PC-3 (cell line): ENCODE data around the gene ZNF318. TPM values are rescaled to one million over a fixed set of nuclear protein-coding genes. Genes with fewer than 3 reads are reported as not detected.

Experiments used
- ATAC-seq: fragments of 200-7000 bp; cut with Tn5 transposase; 2 replicates; pipeline ENCODE4 v1.9.1; 2020; ENCODE audit warnings: mild to moderate bottlenecking, moderate library complexity
- BruUV-seq: library from RNA; stranded (reverse); fragments of 400-500 nt; replicated peaks from 2 replicates; lab custom pipeline; 2021; lab: Mats Ljungman, UMichigan
- CTCF ChIA-PET: fragments of 300-600 bp; sonication (Branson Sonifier 250); formaldehyde crosslinking; loops from one replicate; lab custom pipeline; 2022; ENCODE audit warnings: antibody characterized with exemption; lab: Charles Lee
- POLR2A ChIA-PET: fragments of 300-600 bp; sonication (Branson Sonifier 250); formaldehyde crosslinking; loops from one replicate; lab custom pipeline; 2022; ENCODE audit warnings: antibody characterized with exemption; ENCODE audit not compliant: unreplicated experiment; lab: Charles Lee
- DNase-seq: peaks from one replicate; pipeline ENCODE4 v3.0.0-alpha.2; 2015
- H2AFZ ChIP-seq: fragments of 300-600 bp; sonication (generic); 2 replicates; pipeline ENCODE4 v1.6.0; 2016; ENCODE audit warnings: antibody characterized with exemption, low read length
- H3F3A ChIP-seq: fragments of 300-600 bp; sonication (generic); one replicate; pipeline ENCODE4 v1.6.0; 2017; ENCODE audit warnings: antibody characterized with exemption, low read length, control low read depth, mild to moderate bottlenecking; ENCODE audit not compliant: unreplicated experiment
- H3K27ac ChIP-seq: fragments of 300-600 bp; sonication (generic); 2 replicates; pipeline ENCODE4 v1.5.1; 2016; ENCODE audit warnings: mild to moderate bottlenecking, low read length
- H3K27me3 ChIP-seq: fragments of 300-600 bp; sonication (generic); 2 replicates; pipeline ENCODE4 v1.6.1; 2016; ENCODE audit warnings: low read length, mixed read lengths
- H3K36me3 ChIP-seq: fragments of 300-600 bp; sonication (generic); 2 replicates; pipeline ENCODE4 v1.6.1; 2016; ENCODE audit warnings: low read depth, mixed run types, low read length, mixed read lengths
- H3K4me1 ChIP-seq: fragments of 300-600 bp; sonication (generic); 2 replicates; pipeline ENCODE4 v1.5.1; 2016; ENCODE audit warnings: low read length; ENCODE audit not compliant: insufficient read depth
- H3K4me2 ChIP-seq: fragments of 300-600 bp; sonication (generic); 2 replicates; pipeline ENCODE4 v1.6.0; 2016; ENCODE audit warnings: low read length
- H3K4me3 ChIP-seq: fragments of 300-600 bp; sonication (generic); 2 replicates; pipeline ENCODE4 v1.5.1; 2016; ENCODE audit warnings: mild to moderate bottlenecking, low read length, mixed read lengths
- H3K79me2 ChIP-seq: fragments of 300-600 bp; sonication (generic); 2 replicates; pipeline ENCODE4 v1.6.1; 2017; ENCODE audit warnings: low read length, mixed read lengths
- H3K9ac ChIP-seq: fragments of 300-600 bp; sonication (generic); 2 replicates; pipeline ENCODE4 v1.6.0; 2016; ENCODE audit warnings: mild to moderate bottlenecking, low read length
- H3K9me2 ChIP-seq: fragments of 300-600 bp; sonication (generic); replicated peaks from 2 replicates; pipeline ENCODE4 v1.6.1; 2016; ENCODE audit warnings: mixed run types, low read length, mixed read lengths
- H3K9me3 ChIP-seq: fragments of 300-600 bp; sonication (generic); 2 replicates; pipeline ENCODE4 v1.6.1; 2016; ENCODE audit warnings: low read length, mixed read lengths
- H4K20me1 ChIP-seq: fragments of 300-600 bp; sonication (generic); 2 replicates; pipeline ENCODE4 v1.6.1; 2016; ENCODE audit warnings: low read length, mixed read lengths
- CTCF ChIP-seq: fragments of 300-600 bp; sonication (generic); conservative IDR thresholded peaks from 2 replicates; pipeline ENCODE4 v1.5.1; 2017; ENCODE audit warnings: antibody characterized with exemption, low read depth, mild to moderate bottlenecking, low read length
- EZH2 ChIP-seq: fragments of 300-600 bp; sonication (generic); IDR thresholded peaks from one replicate; pipeline ENCODE4 v1.6.1; 2017; ENCODE audit warnings: antibody characterized with exemption, mild to moderate bottlenecking, low read length; ENCODE audit not compliant: unreplicated experiment
- EZH2phosphoT487 ChIP-seq: fragments of 300-600 bp; sonication (generic); IDR thresholded peaks from 2 replicates; pipeline ENCODE4 v1.6.1; 2018; ENCODE audit warnings: mild to moderate bottlenecking, antibody characterized with exemption, low read length, borderline replicate concordance
- intact Hi-C: fragments of 100-400 bp; cut with micrococcal nuclease; formaldehyde crosslinking; loops from 2 replicates; pipeline ENCODE4 v1.9.0; 2023
- total RNA-seq: library from RNA; depleted of rRNA; stranded (reverse); fragments of >200 nt; gene quantifications from 2 replicates; pipeline ENCODE4 v1.2.3, GENCODE V29; 2014

ZNF318 gene
- total RNA-seq, 1 experiment from 2014 or later, result 8.2 TPM

DNA sequence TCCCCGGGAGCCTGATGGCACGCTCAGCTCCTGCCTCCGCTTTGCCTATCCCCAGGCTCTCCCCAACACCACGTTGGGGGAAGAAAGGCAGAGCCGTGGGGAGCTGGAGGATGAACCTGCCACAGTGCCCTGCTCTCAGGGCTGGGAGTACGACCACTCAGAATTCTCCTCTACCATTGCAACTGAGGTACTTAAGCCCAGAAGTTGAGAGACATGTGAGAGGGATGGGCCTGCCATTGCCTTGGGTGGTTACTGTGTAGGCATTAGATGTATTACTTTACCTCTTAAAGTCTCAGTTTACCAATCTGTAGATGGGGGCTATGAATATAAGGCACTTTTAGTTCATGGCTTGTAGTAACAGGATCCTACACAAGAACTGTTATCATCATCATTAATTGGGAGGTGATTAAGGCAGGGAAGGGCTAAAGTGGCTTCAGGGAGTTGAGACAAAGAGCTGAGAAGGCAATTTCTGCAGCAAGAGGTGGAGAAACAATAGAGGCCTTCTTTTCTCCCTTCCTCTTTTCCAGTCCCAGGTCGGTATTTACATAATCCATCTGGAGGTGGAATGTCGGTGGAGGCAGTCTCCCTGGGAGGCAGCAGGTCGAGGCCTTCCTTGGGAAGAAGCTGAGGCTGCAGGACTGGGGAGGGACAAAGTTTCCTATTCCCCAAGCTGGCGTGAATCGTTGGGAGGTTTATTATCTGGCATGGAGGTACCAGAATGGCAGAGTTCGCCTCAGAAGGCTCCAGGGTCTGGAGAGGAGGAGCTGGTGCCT, 70.7 kb downstream of the ZNF318 start:
- no peaks in the 10 kb centered on the region for H3K36me3 ChIP-seq
- H3K79me2 ChIP-seq, result no peaks in the 10 kb centered on the region
- no peak overlapping the region for H3K4me2 ChIP-seq
- intact Hi-C loops, result no loop called here
- H3K9me3 ChIP-seq, result no peaks in the 10 kb centered on the region
- ChIA-PET POLR2A (no interaction called here), CTCF (no interaction called here)
- TF ChIP-seq EZH2, result no peak
- DNase-seq, result no peak
- H3F3A ChIP-seq, result no peaks in the 10 kb centered on the region
- H3K27ac ChIP-seq, result no peak overlapping the region
- H4K20me1 ChIP-seq, result no peaks in the 10 kb centered on the region
- no peaks in the 10 kb centered on the region for H3K4me1 ChIP-seq
- H2AFZ ChIP-seq, result no peak overlapping the region
- peaks cover 3% of the 10 kb centered on the region; the same call in 1 of the 2 replicates for H3K27me3 ChIP-seq
- no peak overlapping the region for H3K9ac ChIP-seq
- no peak for ATAC-seq
- no peaks in the 10 kb centered on the region for H3K9me2 ChIP-seq
- H3K4me3 ChIP-seq, result no peak overlapping the region
- BruUV-seq, result no TSS peak

DNA sequence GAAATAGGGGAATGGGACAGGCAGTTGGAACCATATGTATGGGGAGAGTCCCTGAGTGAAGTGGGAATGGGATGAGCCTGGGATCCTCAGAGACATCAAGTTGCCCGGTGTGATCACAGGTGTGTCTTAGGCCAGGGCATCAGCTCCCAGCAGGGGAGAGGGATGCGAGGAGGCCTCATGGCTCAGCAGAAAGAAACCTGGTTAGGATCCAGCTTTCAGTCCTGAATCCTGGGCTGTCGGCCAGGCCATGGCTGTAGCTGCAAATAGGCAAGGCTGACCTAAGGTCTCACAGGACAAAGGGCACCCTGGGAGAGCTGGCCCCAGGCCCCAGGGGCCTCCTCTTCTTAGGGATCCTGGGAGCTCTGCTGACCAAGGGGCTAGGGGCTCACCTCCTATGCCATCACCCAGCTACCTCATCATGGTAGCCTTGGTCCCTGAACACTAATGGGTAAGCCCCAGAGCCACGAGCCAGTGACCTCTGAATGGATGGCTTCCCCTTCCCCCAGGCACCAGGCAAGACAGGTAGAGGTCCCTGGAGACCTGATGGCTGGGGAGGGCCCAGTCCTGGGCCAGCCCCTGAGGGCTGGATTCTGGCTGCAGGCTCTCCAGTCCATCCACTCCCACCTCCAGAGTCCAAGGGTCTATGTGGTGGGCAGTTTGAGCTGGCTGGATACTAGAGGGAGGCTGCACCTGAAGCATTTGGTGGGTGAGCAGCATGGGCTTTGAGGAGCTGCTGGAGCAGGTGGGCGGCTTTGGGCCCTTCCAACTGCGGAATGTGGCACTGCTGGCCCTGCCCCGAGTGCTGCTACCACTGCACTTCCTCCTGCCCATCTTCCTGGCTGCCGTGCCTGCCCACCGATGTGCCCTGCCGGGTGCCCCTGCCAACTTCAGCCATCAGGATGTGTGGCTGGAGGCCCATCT, 71.5 kb downstream of the ZNF318 start, which contains the start of gene SLC22A7:
TSS of gene SLC22A7 (plus strand) at position 617 of the 921 bp plus-strand sequence. CDS start at position 716, 99 bp downstream.
- BruUV-seq, result no TSS peak
- Histone ChIP-seq H3K36me3 (no peaks in the 10 kb centered on the region), H3K79me2 (no peaks in the 10 kb centered on the region), H3K27ac (no peak within 1 kb of the TSS), H2AFZ (no peak within 1 kb of the TSS), H3K4me1 (no peaks in the 10 kb centered on the region), H4K20me1 (no peaks in the 10 kb centered on the region), H3K9ac (no peak within 1 kb of the TSS), H3K27me3 (peaks cover 3% of the 10 kb centered on the region; the same call in 1 of the 2 replicates), H3K9me2 (no peaks in the 10 kb centered on the region), H3K9me3 (no peaks in the 10 kb centered on the region), H3F3A (no peaks in the 10 kb centered on the region), H3K4me3 (no peak within 1 kb of the TSS), H3K4me2 (no peak within 1 kb of the TSS)
- ATAC-seq, result no peak
- POLR2A ChIA-PET, result no interaction called here
- intact Hi-C loops, result no loop called here
- CTCF ChIA-PET, result interaction anchor here (1.5 kb wide), 1 partner anchor 10 kb away, joined by 3 read pairs; the partner anchor contains the start of gene CRIP3
- TF ChIP-seq CTCF (no peak), EZH2 (no peak), EZH2phosphoT487 (no peak)
- no peak for DNase-seq

DNA sequence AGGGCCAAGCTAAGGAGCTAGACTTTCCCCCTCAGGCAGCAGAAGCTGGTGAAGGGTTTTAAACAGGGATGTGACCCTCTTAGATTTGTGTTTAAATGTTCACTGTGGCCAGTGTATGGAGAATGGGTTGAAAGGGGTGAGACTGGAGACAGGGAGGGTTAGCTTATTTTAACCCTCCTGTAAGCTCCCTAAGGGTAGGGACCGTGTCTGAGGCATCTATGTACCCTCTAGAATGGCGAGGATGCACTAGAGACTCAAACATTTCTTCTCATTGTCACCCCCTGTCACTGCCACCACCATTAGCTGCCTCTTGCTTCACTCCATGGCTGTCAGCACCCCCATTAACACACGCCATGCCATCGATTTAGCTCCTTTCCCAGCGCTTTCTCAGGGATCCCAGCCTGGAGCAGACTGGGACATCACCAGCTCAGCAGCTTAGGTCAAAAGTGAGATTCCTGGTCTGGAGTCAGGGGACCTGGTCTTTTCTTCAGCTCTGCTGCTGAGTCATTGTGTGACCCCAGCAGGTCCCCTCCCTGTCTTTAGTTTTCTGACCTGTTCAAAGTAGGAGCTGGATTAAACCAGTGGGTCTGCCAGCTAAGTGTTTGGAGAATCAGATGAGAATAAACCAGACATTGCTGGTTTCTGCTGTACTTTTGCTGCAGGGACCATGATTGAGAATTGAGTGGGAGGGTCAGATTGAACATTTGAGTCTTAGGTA, 72.5 kb downstream of the ZNF318 start:
- no peaks in the 10 kb centered on the region for H3K4me1 ChIP-seq
- no peaks in the 10 kb centered on the region for H3K9me2 ChIP-seq
- H3F3A ChIP-seq, result no peaks in the 10 kb centered on the region
- no peaks in the 10 kb centered on the region for H3K79me2 ChIP-seq
- H3K4me2 ChIP-seq, result no peak overlapping the region
- CTCF ChIA-PET, result interaction anchor here (0.8 to 1.5 kb wide), 2 partner anchors 11 to 68 kb away, joined by 3 read pairs; partner anchors contain the start of genes CRIP3 and DNPH1
- no peaks in the 10 kb centered on the region for H3K9me3 ChIP-seq
- intact Hi-C loops, result no loop called here
- no peak overlapping the region for H3K4me3 ChIP-seq
- DNase-seq (no peak), ATAC-seq (no peak)
- H3K36me3 ChIP-seq, result no peaks in the 10 kb centered on the region
- no peak overlapping the region for H2AFZ ChIP-seq
- no peak for TF ChIP-seq CTCF
- TF ChIP-seq EZH2phosphoT487, result no peak
- TF ChIP-seq EZH2, result no peak
- POLR2A ChIA-PET, result no interaction called here
- BruUV-seq, result no TSS peak
- H3K27ac ChIP-seq, result no peak overlapping the region
- no peak overlapping the region for H3K9ac ChIP-seq
- H4K20me1 ChIP-seq, result no peaks in the 10 kb centered on the region
- H3K27me3 ChIP-seq, result peaks cover 3% of the 10 kb centered on the region; the same call in 1 of the 2 replicates
